Suprapubic skin (tissue), 4 donors: ENCODE results near the gene CBARP. TPM values are rescaled to one million over a fixed set of nuclear protein-coding genes. Genes with fewer than 3 reads are reported as not detected.

Source experiments
- DNase-seq, 2 donors: peaks; one replicate each; pipeline ENCODE4 v3.0.0-alpha.2; 2019; ENCODE audit warnings: low spot score in 2 of 2
- H3K27ac ChIP-seq: fragments of 200-600 bp; sonication (generic); one replicate; pipeline ENCODE4 v1.5.1; 2019
- H3K27me3 ChIP-seq: fragments of 200-600 bp; sonication (generic); one replicate; pipeline ENCODE4 v1.5.1; 2019
- H3K36me3 ChIP-seq: fragments of 200-600 bp; sonication (generic); one replicate; pipeline ENCODE4 v1.5.1; 2019
- H3K4me1 ChIP-seq: fragments of 200-600 bp; sonication (generic); one replicate; pipeline ENCODE4 v1.5.1; 2019
- H3K4me3 ChIP-seq: fragments of 200-600 bp; sonication (generic); one replicate; pipeline ENCODE4 v1.5.1; 2019; ENCODE audit warnings: mild to moderate bottlenecking
- H3K9me3 ChIP-seq: fragments of 200-600 bp; sonication (generic); one replicate; pipeline ENCODE4 v1.5.1; 2019
- EP300 ChIP-seq: sonication (generic); formaldehyde crosslinking; IDR thresholded peaks from one replicate; pipeline ENCODE4 v1.6.1; 2017; ENCODE audit warnings: antibody characterized with exemption
- POLR2A ChIP-seq, 2 donors: fragments of 450-650 bp; IDR thresholded peaks; one replicate each; pipeline ENCODE4 v1.6.1; 2017; ENCODE audit warnings: antibody characterized with exemption in 2 of 2, mild to moderate bottlenecking in 2 of 2, moderate library complexity in 2 of 2
- POLR2AphosphoS5 ChIP-seq, 3 donors: sonication (generic); formaldehyde crosslinking; IDR thresholded peaks; one replicate each; pipeline ENCODE4 v1.6.1; 2017; ENCODE audit warnings: antibody characterized with exemption in 3 of 3
- WGBS: methylation state at CpG from one replicate; pipeline ENCODE4 v1.1.5; 2018; 5-methylcytosine and 5-hydroxymethylcytosine counted together
- total RNA-seq, 4 donors: library from RNA; depleted of rRNA; stranded (reverse); fragments of >200 nt; gene quantifications; one replicate each; pipeline ENCODE4 v1.1.0, GENCODE V29; 2016
- TF ChIP-seq, protein P1 (sequence below), 2 donors: fragments of 200-600 bp in 1 of 2; fragments of 450-650 bp in 1 of 2; sonication (generic) in 1 of 2; IDR thresholded peaks; one replicate each; pipeline ENCODE4 v1.5.1; 2016 to 2019; ENCODE audit warnings: antibody characterized with exemption in 2 of 2, mild to moderate bottlenecking in 1 of 2, moderate library complexity in 1 of 2

CBARP gene, protein sequence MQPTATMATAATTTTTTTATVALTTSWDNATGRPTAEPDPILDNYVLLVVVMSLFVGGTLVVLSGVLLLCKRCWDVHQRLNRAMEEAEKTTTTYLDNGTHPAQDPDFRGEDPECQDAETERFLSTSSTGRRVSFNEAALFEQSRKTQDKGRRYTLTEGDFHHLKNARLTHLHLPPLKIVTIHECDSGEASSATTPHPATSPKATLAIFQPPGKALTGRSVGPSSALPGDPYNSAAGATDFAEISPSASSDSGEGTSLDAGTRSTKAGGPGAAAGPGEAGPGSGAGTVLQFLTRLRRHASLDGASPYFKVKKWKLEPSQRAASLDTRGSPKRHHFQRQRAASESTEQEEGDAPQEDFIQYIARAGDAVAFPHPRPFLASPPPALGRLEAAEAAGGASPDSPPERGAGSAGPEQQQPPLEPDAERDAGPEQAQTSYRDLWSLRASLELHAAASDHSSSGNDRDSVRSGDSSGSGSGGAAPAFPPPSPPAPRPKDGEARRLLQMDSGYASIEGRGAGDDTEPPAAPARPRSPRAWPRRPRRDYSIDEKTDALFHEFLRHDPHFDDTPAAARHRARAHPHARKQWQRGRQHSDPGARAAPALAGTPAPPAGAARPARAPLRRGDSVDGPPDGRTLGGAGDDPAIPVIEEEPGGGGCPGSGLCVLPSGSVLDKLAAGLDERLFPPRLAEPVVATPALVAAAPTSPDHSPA
- 1 to 10 TPM; 2.9 to 8.6 (median 5.1) TPM for total RNA-seq

DNA sequence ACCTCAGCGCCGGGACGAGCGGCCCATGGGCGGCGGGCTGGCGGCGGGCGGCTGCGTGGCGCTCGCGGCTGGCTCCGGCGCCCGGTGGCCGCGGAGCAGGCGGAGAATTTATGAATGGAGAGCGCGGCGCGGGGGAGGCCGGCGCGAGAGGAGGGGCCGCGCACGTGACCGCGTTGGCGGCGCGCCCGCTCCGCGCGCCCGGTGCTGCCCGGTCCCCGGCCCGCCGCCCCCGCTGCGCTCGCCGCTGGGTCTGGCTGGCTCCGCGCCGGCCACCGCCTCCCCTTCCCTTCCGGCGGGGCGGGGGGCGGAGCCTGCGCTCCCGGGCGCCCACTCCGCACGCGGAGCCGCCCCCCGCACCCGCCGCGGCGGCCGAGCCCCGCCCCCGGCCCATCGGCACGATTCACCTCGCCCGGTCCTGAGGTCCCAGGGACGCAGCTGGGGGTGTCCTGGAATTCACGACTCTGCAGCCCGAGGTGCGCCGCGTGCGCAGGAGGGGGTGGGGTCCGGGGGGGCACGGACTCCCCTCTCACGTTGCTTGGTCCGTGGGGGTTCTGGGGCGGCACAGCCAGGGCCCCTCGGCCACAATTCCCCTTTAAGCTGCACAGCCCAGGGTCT is at the start of gene CBARP:
TSS of gene CBARP (minus strand) at position 252 of the 615 bp plus-strand sequence. CDS start 1,905 bp downstream, outside the sequence.
- Histone ChIP-seq H3K36me3 (no peaks in the 10 kb centered on the region), H3K4me3 (peak within 1 kb of the TSS; percentile 71), H3K4me1 (peaks cover 65% of the 10 kb centered on the region), H3K27ac (peak within 1 kb of the TSS; percentile 65), H3K27me3 (peaks cover 7% of the 10 kb centered on the region), H3K9me3 (no peaks in the 10 kb centered on the region)
- no peak for DNase-seq
- TF ChIP-seq, protein P1, sequence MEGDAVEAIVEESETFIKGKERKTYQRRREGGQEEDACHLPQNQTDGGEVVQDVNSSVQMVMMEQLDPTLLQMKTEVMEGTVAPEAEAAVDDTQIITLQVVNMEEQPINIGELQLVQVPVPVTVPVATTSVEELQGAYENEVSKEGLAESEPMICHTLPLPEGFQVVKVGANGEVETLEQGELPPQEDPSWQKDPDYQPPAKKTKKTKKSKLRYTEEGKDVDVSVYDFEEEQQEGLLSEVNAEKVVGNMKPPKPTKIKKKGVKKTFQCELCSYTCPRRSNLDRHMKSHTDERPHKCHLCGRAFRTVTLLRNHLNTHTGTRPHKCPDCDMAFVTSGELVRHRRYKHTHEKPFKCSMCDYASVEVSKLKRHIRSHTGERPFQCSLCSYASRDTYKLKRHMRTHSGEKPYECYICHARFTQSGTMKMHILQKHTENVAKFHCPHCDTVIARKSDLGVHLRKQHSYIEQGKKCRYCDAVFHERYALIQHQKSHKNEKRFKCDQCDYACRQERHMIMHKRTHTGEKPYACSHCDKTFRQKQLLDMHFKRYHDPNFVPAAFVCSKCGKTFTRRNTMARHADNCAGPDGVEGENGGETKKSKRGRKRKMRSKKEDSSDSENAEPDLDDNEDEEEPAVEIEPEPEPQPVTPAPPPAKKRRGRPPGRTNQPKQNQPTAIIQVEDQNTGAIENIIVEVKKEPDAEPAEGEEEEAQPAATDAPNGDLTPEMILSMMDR (IDR thresholded peaks at IDR 0.05): no peak
- TF ChIP-seq POLR2AphosphoS5 (IDR thresholded peaks at IDR 0.05): no peak
- TF ChIP-seq POLR2A (IDR thresholded peaks at IDR 0.05): no peak
- TF ChIP-seq EP300: no peak
- 20% methylated on average over 2 of the region's 87 CpGs for WGBS

DNA sequence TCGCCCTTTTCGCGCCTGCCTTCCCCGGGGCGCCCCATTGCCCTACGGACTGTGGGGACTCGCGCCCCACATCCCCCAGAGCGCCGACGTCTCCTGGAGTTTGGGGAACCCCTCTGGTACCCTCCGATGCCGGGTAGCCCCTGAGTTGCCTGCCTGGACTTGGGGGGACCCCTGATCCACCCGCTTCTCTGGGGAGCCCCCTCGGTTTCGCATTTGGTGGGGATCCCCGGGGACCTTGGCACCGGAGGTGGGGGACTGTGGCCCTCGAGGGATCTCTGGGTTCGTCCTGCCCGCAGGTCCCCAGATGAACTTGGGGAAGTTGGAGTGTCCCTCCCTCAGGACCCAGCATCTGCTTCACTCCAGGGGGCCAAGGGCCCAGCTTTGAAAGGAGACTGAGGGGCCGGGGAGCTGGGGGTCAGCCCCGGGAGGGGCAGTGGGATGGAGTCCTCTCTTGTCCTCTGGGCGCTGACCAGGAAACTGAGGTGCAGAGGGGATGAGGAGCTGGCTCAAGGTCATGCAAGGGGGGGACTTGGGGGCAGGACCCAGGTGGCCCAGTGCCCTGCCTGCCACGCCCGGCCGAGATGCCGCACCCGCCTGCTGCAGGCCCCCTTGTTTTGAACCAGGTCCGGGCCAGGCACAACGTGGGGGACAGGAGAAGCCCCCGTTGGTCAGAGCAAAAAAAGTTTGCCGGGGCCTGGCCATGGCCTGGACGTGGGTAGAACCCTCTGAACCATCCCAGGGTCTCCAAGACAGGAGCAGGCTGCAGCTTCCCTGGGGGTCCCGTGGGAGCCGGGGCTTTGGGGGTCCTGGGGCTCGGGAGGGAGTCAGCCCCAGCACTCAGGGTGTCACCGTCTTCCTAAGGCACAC is 48.9 kb upstream of the CBARP start:
- TF ChIP-seq POLR2AphosphoS5 (IDR thresholded peaks at IDR 0.05) (no peak), EP300 (no peak), POLR2A (IDR thresholded peaks at IDR 0.05) (no peak)
- TF ChIP-seq, protein P1 (IDR thresholded peaks at IDR 0.05): no peak
- Histone ChIP-seq H3K27ac (no peak overlapping the region), H3K4me1 (peaks cover 8% of the 10 kb centered on the region), H3K36me3 (no peaks in the 10 kb centered on the region), H3K27me3 (peaks cover 88% of the 10 kb centered on the region), H3K4me3 (peak overlapping the region; percentile 39), H3K9me3 (no peaks in the 10 kb centered on the region)
- 38% methylated on average over 10 of the region's 38 CpGs for WGBS
- no peak for DNase-seq

DNA sequence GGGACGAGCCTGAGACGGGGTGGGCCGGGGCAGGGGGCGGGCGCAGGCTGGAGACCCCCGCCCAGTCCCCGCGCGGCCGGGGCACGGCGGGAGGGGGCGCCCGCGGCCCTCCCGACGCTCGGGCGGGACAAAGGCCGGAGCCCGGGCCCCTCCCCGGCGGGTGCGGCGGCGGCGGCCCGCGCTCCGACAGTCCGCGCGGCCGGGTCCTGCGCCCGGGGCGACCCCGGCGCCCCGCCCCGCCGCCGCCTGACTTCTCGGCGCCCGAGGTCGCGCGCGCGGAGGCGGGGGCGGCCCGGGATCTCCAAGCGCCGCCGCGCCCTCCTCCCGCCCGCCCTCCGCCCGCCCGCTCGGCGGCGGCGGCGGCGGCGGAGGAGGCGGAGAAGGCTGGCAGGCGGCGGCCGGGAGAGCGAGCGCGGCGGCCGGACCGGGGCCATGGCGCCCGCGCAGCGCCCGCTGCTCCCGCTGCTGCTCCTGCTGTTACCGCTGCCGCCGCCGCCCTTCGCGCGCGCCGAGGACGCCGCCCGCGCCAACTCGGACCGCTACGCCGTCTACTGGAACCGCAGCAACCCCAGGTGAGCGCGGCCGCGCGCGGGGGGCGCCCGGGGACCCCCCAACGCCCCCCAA is 48.0 kb upstream of the CBARP start, which contains the start of gene EFNA2:
TSS of gene EFNA2 (plus strand) at position 137 of the 624 bp plus-strand sequence. CDS start at position 433, 296 bp downstream.
- Histone ChIP-seq H3K4me3 (peak within 1 kb of the TSS; percentile 39), H3K9me3 (no peaks in the 10 kb centered on the region), H3K27me3 (peaks cover 80% of the 10 kb centered on the region), H3K36me3 (no peaks in the 10 kb centered on the region), H3K4me1 (peaks cover 8% of the 10 kb centered on the region), H3K27ac (no peak within 1 kb of the TSS)
- TF ChIP-seq POLR2A (IDR thresholded peaks at IDR 0.05) (no peak), EP300 (no peak), POLR2AphosphoS5 (IDR thresholded peaks at IDR 0.05) (no peak)
- TF ChIP-seq, protein P1 (IDR thresholded peaks at IDR 0.05): no peak
- no CpG with 5 or more reads among the region's 113 CpGs for WGBS
- no peak for DNase-seq

DNA sequence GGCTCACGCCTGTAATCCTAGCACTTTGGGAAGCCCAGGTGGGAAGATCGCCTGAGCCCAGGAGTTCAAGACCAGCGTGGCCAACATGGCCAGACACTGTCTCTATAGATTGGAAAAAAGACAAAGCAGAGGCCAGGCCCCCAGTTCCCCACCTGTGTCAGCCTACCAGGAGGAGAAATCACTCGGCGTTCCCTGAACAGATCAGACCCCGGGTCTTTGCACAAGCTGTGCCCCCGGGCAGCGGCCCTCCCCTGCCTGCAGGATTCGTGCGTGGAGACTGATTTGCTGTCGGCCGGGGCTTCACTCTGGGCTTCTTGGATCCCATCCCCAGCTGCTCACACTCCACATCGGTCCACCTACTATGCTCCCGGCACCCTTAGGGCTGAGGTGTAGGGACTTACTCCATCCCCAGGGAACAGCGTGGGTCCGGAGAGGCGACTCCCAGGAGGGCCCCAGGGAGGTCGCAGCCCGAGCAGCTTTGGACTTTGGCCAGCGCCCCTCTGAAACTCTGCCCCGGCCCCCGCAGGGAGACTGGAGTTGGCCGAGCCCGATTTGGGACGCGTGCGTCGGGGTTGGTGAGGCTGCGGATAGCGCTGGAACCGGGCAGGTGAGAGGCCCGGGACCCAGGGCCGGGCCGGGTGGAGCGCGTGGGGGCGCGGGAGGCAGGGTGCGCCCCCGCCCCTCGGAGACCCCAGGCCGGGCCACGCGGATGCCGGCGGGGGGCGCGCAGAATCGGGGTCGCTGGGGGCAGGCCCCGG is 47.4 kb upstream of the CBARP start:
- WGBS: 61% methylated on average over 8 of the region's 51 CpGs
- Histone ChIP-seq H3K9me3 (no peaks in the 10 kb centered on the region), H3K27me3 (peaks cover 73% of the 10 kb centered on the region), H3K27ac (no peak overlapping the region), H3K4me3 (no peak overlapping the region), H3K36me3 (no peaks in the 10 kb centered on the region), H3K4me1 (peaks cover 8% of the 10 kb centered on the region)
- TF ChIP-seq, protein P1 (IDR thresholded peaks at IDR 0.05): no peak
- TF ChIP-seq POLR2AphosphoS5 (IDR thresholded peaks at IDR 0.05): no peak
- peak in 1 of 2 donors; percentile 64 for DNase-seq
